PFSK-1 (cell line): Measurements from ENCODE around the gene STK39.

Experiments
- POLR2AphosphoS5 ChIP-seq: IDR thresholded peaks from 2 replicates; pipeline ENCODE4 v1.6.1; 2012; ENCODE audit warnings: low read depth, mild to moderate bottlenecking, control low read depth, low read length, moderate library complexity
- TAF1 ChIP-seq: IDR thresholded peaks from 2 replicates; pipeline ENCODE4 v1.6.1; 2012; ENCODE audit warnings: low read length, control low read depth, borderline replicate concordance; ENCODE audit not compliant: insufficient read depth

GRCh38 chr2:167916756-167917155, 330.6 kb downstream of the STK39 start:
- TF ChIP-seq TAF1 (no peak), POLR2AphosphoS5 (no peak)
